CD4-positive, alpha-beta T cell treated with Interleukin-17A for 4 hours (primary cell): ENCODE results near the gene NRBP1.
"Not testable (repeated sequence)": the region's sequence is repeated elsewhere in the genome, so short reads cannot be mapped to it uniquely, and the experiment has no call there.

Source experiments
- DNase-seq: peaks from one replicate; pipeline ENCODE4 v3.0.0-alpha.2; 2020; ENCODE audit warnings: mixed read lengths

The NRBP1 gene

DNA sequence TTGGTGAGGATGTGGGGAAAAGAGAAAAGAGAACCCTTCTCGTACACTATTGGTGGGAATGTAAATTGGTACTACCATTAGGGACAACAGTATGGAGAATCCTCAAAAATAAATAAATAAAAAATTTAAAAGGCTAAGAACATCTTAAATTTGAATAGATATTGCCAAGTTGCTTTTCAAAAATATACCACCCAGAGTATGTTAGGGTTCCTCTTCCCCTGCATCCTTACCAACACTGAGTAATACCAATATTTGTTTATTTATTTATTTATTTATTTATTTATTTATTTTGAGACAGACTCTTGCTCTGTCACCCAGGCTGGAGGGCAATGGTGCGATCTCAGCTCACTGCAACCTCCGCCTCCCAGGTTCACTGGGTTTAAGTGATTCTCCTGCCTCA is 5.5 kb upstream of the NRBP1 start:
- DNase-seq = no peak

DNA sequence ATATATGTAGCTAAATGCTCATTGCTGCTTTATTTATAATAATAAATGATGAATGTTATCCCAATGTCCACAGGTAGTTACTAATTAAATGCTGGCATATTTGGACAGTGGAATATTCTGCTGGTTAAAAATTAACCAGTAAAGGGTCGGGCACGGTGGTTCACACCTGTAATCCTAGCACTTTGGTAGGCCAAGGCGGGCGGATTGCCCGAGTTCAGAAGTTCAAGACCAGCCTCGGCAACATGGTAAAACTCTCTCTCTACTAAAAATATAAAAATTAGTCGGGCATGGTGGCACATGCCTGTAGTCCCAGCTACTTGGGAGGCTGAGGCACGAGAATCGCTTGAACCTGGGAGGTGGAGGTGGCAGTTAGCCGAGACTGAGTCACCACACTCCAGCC is 3.4 kb upstream of the NRBP1 start:
- DNase-seq = not testable (repeated sequence)

DNA sequence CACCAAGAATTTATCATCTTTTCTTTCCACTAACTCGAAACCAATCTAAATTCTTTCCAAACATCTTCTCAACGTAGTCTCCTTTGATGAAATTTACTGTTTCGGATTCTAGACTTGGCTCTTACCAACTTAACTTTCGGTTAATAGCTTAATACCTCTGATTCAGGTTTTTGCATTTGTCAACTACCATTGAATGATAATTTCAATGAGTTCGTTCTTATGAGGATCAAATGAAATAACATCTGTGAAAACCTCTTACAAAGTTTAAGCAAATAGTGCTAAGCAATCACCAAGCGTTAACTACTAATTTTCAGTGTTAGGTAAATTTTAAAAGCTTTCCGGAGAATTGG is 593 bp upstream of the NRBP1 start:
- DNase-seq = no peak

DNA sequence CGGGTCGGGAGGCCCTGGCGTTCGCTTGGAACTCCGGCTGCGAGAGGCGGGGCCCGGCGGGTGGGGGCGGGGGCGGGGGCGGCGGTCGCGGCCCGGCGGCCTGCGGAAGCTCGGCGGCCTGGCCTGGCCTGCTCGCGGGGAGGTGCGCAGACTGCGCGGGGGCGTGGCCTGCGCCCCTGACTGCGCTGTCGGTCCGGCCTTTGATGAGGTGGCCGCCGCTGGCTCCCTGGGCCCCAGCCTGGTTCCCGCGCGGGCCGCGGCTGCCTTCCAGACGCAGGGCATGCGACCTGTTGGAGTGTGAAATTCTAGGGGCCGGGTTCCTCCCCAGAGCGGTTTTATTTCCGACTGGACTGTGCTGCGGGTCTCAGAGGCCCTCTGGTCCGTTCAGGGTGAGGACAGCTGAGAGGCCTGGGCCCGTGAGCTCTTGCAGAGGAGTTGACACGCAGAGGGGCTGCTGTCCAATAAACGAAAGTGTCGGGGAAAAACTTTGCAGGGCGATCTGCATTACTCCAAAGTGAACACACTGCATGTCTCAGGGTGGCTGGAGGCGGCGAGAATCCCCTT is 629 bp downstream of the NRBP1 start:
- DNase-seq = peak; percentile 80

DNA sequence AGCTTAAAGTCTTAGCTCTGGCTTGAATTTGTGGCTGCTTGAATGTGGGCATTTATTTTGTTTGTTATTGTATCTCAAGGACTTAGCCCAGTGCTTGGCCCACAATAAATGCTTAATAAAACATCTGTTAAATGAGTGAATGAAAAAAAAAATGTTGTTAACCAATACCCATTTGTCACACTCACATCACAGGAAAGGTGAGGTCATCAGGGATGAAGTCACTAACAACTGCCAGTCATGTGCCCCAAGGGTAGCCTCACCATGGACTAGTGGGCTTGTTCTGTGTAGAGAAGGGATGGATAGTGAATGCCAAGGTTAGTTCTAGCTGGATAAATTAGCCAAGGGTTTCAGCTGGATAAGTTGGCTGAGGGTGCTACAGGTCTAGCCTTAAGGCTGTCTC is 3.0 kb downstream of the NRBP1 start:
- peak; percentile 41 for DNase-seq

DNA sequence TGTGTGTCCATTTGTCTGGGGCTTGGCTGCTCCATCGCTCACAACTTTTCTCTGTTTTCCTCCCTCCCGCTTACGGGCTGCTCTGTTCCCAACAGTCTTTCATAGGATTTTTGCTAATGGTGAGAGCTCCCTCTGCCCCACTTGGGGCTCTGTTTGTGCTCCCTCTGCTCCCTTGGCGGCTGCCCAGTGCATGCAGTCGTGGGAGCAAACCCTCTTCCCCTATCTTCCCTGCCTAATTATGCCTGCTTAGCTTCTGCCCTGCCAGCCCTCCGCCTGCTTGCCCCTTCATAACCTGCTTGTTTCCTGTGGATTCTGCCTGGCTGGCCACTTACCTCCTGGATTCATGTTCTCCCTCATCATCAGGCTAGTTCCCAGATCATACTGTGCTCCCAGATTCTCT is 7.2 kb downstream of the NRBP1 start:
- no peak for DNase-seq

DNA sequence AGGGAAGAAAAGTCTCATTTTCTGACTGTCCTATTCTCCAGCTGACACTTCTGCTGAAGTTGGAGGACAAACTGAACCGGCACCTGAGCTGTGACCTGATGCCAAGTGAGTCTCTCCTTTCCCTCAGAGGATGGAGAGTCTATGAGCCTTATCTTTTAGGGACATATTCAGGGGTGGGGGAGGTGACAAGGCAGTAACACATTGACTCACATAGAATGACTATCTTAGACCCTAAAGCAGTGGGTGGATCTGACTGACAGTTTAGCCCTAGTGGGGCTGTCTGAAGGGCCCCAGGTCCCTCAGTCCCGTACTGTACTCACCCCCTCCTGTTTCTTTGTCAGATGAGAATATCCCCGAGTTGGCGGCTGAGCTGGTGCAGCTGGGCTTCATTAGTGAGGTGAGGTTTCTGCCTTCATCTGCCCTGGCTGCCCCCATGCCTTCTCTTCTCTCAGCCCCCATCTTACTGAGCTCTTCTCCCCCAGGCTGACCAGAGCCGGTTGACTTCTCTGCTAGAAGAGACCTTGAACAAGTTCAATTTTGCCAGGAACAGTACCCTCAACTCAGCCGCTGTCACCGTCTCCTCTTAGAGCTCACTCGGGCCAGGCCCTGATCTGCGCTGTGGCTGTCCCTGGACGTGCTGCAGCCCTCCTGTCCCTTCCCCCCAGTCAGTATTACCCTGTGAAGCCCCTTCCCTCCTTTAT is 12.9 kb downstream of the NRBP1 start:
- DNase-seq = no peak

DNA sequence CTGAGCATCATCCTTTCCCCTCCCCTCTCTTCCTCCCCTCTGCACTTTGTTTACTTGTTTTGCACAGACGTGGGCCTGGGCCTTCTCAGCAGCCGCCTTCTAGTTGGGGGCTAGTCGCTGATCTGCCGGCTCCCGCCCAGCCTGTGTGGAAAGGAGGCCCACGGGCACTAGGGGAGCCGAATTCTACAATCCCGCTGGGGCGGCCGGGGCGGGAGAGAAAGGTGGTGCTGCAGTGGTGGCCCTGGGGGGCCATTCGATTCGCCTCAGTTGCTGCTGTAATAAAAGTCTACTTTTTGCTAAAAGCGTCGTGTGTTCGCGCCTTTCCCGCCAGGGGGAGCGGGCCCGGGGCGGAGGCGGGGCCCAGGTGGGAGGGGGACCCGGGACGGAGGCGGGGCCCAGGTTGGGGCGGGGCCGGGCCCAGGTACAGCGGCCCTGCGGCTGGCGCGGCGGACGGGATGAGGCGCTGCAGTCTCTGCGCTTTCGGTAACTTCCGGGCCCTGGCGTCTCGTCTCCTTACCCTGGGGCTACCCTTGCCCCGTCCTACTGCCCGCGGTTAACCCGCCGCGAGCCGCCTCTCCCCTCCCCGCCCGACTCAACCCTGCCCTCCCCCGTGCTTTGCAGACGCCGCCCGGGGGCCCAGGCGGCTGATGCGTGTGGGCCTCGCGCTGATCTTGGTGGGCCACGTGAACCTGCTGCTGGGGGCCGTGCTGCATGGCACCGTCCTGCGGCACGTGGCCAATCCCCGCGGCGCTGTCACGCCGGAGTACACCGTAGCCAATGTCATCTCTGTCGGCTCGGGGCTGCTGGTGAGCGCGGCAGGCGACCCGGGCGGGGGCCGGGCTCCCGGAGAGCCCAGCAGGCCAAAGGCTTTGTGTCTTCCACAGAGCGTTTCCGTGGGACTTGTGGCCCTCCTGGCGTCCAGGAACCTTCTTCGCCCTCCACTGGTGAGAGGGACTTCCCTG is 13.8 kb downstream of the NRBP1 start, which contains the start of gene KRTCAP3:
KRTCAP3 (plus strand) TSS at position 424 of the 962 bp plus-strand sequence; CDS start at position 456, 32 bp downstream.
- DNase-seq = peak; percentile 73

DNA sequence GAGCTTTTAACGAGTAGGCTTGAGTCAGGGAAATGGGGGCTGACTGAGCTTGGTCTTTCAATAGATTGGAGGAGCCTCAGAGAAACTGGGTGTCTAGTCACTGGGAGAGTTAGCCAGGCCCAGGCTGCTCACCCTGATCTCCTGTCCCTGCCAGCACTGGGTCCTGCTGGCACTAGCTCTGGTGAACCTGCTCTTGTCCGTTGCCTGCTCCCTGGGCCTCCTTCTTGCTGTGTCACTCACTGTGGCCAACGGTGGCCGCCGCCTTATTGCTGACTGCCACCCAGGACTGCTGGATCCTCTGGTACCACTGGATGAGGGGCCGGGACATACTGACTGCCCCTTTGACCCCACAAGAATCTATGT is 14.5 kb downstream of the NRBP1 start:
- no peak for DNase-seq

DNA sequence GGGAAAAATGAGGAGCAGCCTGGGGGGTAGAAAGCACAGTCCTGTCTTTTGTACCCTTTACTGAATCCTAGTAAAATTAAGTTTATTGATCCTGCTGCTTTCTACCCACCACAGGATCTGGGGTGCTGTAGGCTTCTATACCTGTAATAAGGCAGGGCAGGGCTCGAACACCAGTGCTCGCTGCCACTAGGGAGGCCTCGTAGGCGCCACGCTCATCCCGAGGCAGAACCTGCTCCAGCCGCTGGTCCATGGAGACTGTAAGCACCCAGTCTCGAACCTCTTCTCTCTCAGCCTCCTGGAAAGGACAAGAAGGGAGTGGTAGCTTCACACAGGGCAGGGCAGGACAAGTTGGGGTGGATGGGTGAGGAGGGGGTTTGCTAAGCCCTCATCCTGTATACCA is 16.7 kb downstream of the NRBP1 start:
- no peak for DNase-seq

DNA sequence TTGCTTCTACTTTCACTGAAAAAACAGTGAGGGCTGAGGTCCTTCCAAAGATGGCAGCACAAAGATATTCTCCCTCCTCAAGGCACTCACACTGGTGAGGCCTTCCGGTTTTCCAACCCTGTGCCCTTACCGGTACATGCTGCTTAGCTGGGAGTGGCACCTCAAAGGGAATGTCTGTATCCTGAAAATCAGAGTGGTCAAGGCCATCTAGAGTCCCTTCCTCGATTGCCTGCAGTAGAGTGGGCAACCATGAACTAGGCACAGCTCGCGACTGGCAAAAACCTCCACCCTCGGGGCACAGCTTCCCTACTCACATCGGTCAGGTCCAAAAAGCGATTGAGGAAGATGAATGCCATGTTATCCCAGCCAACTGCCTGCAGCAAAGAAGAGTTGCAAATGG is 17.2 kb downstream of the NRBP1 start:
- DNase-seq = no peak

DNA sequence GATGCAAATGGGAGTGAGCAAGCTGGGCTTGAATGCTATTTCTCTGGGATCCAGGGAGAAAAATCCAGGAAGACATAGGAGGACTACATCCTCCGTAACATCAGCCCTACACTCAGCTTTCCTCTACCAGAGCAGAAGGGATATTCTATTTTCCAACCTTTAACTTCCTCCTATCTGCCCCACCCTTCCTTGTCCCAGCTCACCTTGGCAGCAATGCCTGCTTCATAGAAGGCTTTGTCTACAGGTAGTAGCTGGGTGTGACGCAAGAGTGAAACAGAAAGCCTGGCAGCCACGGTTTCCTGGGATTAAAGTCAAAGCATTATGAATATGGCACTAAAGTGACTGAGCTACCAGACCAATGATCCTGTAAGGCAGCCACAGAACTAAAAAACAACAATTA is 17.6 kb downstream of the NRBP1 start:
- DNase-seq = no peak

DNA sequence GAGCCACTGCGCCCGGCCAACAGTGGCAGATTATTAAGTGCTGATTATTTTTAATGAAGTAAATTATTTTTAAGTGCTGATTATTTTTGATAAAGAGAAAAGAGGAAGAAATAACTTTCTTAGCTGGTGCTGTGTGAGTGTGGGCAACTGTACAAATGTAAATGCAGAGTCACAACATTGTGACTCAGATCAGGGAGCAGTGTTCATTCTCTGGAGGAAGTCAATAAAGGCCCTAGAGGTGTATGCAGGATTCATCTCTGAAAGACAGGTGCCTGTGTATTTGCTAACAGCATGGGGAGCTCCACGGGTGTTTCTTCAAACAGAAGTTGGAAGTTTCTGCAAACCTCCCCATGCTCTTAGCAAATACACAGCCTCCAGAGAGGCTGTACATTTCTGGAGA is 19.9 kb downstream of the NRBP1 start:
- no peak for DNase-seq

DNA sequence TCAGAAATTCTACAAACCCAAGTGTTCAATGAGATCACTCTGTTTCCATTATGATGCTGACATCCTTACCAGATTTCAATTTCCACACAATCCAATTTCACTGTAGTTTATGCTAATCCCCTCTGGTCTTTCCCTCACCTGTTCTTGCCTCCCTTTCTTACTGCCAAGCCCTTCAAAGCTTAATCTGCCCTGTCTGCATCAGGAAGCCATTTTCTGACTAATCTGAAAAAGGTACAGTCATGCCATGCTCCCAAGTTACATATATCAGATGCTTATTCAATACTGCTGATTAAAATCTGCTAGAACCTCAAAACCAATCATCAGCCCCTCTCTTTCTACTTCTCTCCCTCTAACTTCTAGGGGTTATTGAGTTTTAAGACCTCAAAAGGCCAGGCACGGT is 22.7 kb downstream of the NRBP1 start:
- DNase-seq = no peak

DNA sequence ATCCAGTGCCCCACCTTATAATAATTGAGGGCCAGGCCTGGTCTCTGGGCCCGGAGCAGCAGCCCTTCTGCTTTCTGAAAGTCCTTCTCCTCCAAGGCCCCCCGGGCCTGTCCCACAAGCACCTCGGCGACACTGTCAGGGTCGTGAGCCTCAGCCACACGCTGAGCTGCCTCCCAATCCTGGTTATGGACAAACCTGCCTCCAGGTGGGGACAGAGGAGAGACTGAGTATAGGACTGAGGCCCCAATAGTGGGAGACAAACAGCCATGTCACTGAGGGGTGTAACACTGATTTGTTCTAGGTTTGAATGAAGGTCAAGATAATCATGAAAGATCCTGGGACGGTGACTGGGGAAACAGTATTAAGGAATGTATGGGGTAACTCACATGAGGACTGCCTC is 25.5 kb downstream of the NRBP1 start:
- DNase-seq = no peak

DNA sequence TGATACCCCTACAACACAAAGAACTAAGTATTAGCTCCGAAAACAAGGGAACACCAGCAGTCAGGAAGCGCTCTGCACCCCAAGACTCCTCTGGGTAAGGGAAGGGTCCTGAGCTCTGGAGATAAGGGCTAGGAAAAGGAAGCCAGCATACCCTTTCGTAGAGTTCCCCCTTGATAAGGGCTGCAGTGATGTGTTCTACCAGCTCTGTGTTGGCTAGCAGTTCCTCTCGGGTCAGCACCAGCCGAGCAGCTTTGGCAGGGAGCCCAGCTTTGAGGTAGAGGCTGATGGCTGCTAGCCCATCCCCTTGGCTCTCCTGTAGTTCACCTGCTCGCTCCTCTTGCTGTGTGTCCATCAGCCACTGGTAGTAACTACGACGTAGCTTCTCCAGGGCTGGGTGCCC is 32.7 kb downstream of the NRBP1 start:
- no peak for DNase-seq

DNA sequence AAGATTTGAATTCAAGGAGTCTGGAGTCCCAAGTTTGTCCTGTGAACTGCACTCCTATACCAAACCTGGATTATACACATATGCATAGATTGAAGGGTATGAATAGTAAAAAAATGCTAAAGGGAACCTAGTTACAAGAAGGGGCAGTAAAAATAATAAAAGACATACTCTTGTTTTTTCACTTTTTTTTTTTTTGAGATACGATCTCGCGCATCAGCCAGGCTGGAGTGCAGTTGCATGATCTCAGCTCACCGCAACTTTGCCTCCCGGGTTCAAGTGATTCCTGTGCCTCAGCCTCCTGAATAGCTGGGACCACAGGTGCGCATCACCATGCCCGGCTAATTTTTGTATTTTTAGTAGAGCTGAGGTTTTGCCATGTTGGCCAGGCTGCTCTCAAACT is 36.0 kb downstream of the NRBP1 start:
- no peak for DNase-seq

DNA sequence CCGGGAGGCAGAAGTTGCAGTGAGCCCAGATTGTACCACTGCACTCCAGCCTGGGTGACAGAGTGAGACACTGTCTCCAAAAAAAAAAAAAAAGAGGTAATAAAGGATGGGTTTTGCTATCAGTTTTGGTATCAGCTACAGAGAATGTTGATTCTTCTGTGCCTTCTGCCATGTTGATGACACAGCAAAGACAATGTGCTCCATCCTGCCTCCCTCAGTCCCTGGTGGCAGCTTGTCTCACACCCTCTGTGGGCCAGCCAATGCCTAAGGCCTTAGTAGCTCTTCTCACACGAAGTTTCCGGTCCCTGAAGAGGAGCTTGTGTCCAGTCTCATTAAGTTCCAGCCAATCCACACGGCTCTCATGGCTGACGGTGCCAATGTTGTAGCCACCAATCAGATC is 43.5 kb downstream of the NRBP1 start:
- DNase-seq = no peak

DNA sequence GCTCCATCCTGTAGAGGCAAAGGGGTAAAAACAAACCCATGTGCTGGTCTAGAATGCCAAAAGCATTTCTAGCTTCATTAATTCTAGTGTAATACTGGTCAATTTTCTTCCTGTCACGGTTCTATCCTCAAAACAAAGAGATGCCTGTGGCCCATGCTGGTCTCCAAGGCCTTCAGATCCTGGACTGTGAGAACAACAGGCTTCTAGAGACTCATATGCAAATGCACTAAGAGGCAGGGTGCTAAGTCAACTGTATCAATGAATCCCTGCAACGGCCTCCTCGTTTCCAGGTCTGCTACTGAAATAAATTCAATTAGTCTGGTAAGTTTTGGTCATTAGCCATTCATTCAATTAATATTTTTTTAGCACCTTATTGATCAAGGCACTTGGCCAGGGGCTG is 57.1 kb downstream of the NRBP1 start:
- no peak for DNase-seq

DNA sequence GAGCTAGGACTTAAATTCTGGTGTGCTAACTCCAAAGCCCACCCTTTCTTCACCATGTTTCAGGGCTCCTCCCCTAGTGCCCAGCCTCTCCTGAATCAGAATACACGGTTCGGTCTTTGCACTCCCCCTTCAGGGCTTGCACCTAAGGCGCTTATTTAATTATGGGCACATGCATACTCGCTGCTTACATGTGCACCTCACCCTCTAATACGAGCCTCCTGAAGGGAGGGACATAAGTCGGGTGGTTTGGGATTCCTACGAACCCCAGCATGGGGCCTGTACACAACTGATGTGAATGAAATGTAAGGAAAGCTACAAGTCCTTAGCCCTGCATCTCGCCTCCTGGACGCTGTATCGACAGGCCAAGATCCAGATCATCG is 60.7 kb downstream of the NRBP1 start:
- no peak for DNase-seq

DNA sequence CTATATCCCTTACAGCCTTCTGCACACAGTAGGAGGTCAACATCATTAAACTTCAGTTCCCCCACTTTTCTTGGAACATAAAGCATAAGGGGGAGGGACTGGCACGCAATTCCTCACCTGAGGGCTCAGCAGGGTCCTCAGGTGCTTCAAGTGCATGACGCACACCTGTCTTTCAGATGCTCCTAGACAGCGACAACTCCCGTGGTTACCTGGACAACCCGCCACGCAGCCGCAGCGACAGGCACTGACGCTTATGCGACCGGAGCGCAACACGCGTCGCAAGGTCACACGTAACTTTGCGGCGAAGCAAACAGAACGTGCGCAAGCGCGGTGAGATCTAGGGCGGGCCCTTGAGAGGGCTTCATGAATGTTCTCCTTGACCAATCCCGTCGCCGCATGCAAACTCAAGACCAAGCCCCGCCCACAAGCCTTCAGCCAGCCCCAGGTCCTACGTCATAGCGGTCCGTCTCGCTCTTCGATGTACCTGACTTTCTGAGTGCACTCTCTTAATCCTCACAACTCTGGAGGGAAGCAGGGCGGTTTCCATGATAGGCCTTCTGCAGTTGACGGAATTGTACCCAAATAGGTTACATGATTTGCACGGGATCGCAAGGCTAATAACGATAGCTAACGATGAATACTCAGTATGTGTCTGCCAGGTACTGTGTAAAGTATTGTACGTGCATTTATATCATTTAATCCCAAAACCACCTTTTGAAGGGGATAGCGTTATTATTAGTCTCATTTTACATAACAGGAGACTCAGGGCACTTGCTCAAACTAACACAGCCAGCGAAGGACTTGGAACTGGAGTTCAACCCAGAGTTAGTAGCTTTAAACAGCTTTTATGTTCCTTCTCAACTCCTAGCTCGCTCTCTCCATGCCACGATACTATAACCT is 61.3 kb downstream of the NRBP1 start, which contains the start of gene IFT172:
IFT172 (minus strand) TSS at position 246 of the 900 bp plus-strand sequence; CDS start at position 156, 90 bp downstream.
- DNase-seq = peak; percentile 100
